ENCODE data around the gene CCDC200. TPM values are rescaled to one million over a fixed set of nuclear protein-coding genes. Genes with fewer than 3 reads are reported as not detected.
A peak's percentile ranks its signal among the peaks of the same experiment; 100 is the strongest.

CCDC200 gene
- total and polyA plus RNA-seq, 2 of the 13 experiments (the other 11 are each of a cell fraction or from before 2014, with no cell fraction given), result not detected

DNA sequence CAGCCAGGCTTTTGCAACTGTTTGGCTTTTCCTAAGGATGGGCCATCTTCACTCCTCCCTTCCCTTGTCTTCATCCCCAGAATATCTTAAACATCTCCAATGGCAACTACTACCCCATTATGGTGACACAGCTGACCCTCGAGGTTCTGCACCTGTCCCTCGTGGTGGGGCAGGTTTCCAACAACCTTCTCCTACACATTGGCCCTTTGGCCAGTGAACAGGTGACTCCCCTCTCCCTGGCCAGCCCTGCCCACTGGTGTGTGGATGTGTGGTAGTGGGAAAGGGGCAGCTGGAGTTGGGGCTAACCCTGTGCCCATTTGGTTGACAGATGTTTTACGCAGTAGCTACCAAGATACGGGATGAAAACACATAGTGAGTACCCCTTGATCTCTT is 12.1 kb downstream of the CCDC200 start (continued):
- TF ChIP-seq KMT2B (CRISPR knock-in tag; IDR thresholded peaks at IDR 0.05) (0 out of 2 replicates have a peak, but pooled peaks have one; percentile 3), HHEX (CRISPR knock-in tag; IDR thresholded peaks at IDR 0.05) (no peak), ZNF225 (CRISPR knock-in tag; IDR thresholded peaks at IDR 0.05) (no peak), ZBTB42 (CRISPR knock-in tag; IDR thresholded peaks at IDR 0.05) (peak; percentile 36; the same call in 1 of the 2 replicates), ZNF550 (CRISPR knock-in tag; IDR thresholded peaks at IDR 0.05; ENCODE audit: borderline replicate concordance) (0 out of 2 replicates have a peak, but pooled peaks have one; percentile 64), REPIN1 (CRISPR knock-in tag; IDR thresholded peaks at IDR 0.05; ENCODE audit: borderline replicate concordance, low read depth) (no peak), ZNF781 (CRISPR knock-in tag; IDR thresholded peaks at IDR 0.05; ENCODE audit: borderline replicate concordance, not compliant biosample characterization) (no peak), CHD4 (IDR thresholded peaks at IDR 0.05; ENCODE audit: borderline replicate concordance, low read length) (0 out of 2 replicates have a peak, but pooled peaks have one; percentile 26), SNRNP70 (IDR thresholded peaks at IDR 0.05; ENCODE audit: low read depth, low read length) (no peak), EHMT2 (IDR thresholded peaks at IDR 0.05; ENCODE audit: borderline replicate concordance, low read depth, low read length) (0 out of 2 replicates have a peak, but pooled peaks have one; percentile 60), CC2D1A (CRISPR knock-in tag; IDR thresholded peaks at IDR 0.05) (peak; percentile 89), ZC3H4 (CRISPR knock-in tag; IDR thresholded peaks at IDR 0.05; ENCODE audit: borderline replicate concordance) (peak; percentile 36), ASH2L (IDR thresholded peaks at IDR 0.05; ENCODE audit: insufficient read length, low read depth, low read length) (no peak), ZC3H13 (CRISPR knock-in tag; IDR thresholded peaks at IDR 0.05) (peak; percentile 30), SAFB2 (CRISPR knock-in tag; IDR thresholded peaks at IDR 0.05; ENCODE audit: borderline replicate concordance, low read depth) (peak; percentile 3; the same call in 1 of the 2 replicates), MLLT10 (CRISPR knock-in tag; IDR thresholded peaks at IDR 0.05) (no peak), ZNF33B (CRISPR knock-in tag; IDR thresholded peaks at IDR 0.05) (no peak; the same call in 1 of the 2 replicates), ZSCAN20 (CRISPR knock-in tag; IDR thresholded peaks at IDR 0.05; ENCODE audit: borderline replicate concordance) (no peak), ZNF557 (CRISPR knock-in tag; IDR thresholded peaks at IDR 0.05) (no peak), KLF15 (CRISPR knock-in tag; IDR thresholded peaks at IDR 0.05; ENCODE audit: borderline replicate concordance) (no peak), ZFP62 (CRISPR knock-in tag; IDR thresholded peaks at IDR 0.05) (no peak)
- TF ChIP-seq, protein P1, sequence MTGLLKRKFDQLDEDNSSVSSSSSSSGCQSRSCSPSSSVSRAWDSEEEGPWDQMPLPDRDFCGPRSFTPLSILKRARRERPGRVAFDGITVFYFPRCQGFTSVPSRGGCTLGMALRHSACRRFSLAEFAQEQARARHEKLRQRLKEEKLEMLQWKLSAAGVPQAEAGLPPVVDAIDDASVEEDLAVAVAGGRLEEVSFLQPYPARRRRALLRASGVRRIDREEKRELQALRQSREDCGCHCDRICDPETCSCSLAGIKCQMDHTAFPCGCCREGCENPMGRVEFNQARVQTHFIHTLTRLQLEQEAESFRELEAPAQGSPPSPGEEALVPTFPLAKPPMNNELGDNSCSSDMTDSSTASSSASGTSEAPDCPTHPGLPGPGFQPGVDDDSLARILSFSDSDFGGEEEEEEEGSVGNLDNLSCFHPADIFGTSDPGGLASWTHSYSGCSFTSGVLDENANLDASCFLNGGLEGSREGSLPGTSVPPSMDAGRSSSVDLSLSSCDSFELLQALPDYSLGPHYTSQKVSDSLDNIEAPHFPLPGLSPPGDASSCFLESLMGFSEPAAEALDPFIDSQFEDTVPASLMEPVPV (CRISPR knock-in tag; IDR thresholded peaks at IDR 0.05), result no peak
- TF ChIP-seq, protein P2, sequence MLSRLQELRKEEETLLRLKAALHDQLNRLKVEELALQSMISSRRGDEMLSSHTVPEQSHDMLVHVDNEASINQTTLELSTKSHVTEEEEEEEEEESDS (CRISPR knock-in tag; IDR thresholded peaks at IDR 0.05; ENCODE audit: borderline replicate concordance), result 0 out of 2 replicates have a peak, but pooled peaks have one; percentile 50
- TF ChIP-seq, protein P3, sequence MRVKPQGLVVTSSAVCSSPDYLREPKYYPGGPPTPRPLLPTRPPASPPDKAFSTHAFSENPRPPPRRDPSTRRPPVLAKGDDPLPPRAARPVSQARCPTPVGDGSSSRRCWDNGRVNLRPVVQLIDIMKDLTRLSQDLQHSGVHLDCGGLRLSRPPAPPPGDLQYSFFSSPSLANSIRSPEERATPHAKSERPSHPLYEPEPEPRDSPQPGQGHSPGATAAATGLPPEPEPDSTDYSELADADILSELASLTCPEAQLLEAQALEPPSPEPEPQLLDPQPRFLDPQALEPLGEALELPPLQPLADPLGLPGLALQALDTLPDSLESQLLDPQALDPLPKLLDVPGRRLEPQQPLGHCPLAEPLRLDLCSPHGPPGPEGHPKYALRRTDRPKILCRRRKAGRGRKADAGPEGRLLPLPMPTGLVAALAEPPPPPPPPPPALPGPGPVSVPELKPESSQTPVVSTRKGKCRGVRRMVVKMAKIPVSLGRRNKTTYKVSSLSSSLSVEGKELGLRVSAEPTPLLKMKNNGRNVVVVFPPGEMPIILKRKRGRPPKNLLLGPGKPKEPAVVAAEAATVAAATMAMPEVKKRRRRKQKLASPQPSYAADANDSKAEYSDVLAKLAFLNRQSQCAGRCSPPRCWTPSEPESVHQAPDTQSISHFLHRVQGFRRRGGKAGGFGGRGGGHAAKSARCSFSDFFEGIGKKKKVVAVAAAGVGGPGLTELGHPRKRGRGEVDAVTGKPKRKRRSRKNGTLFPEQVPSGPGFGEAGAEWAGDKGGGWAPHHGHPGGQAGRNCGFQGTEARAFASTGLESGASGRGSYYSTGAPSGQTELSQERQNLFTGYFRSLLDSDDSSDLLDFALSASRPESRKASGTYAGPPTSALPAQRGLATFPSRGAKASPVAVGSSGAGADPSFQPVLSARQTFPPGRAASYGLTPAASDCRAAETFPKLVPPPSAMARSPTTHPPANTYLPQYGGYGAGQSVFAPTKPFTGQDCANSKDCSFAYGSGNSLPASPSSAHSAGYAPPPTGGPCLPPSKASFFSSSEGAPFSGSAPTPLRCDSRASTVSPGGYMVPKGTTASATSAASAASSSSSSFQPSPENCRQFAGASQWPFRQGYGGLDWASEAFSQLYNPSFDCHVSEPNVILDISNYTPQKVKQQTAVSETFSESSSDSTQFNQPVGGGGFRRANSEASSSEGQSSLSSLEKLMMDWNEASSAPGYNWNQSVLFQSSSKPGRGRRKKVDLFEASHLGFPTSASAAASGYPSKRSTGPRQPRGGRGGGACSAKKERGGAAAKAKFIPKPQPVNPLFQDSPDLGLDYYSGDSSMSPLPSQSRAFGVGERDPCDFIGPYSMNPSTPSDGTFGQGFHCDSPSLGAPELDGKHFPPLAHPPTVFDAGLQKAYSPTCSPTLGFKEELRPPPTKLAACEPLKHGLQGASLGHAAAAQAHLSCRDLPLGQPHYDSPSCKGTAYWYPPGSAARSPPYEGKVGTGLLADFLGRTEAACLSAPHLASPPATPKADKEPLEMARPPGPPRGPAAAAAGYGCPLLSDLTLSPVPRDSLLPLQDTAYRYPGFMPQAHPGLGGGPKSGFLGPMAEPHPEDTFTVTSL (CRISPR knock-in tag; IDR thresholded peaks at IDR 0.05; ENCODE audit: borderline replicate concordance), result no peak

All from HepG2 (cell line).